T-helper 2 cell treated with Interferon-gamma antibody and Interleukin-4, amounts not matched to agents 100 ng/mL and 5 ng/mL, for 36 hours (primary cell): ENCODE measurements around the gene SLC4A7. TPM values are rescaled to one million over a fixed set of nuclear protein-coding genes. Genes with fewer than 3 reads are reported as not detected.
"Not testable (repeated sequence)": the region's sequence is repeated elsewhere in the genome, so short reads cannot be mapped to it uniquely, and the experiment has no call there.

ENCODE experiments used
- intact Hi-C: fragments of 100-400 bp; cut with micrococcal nuclease; formaldehyde crosslinking; loops from one replicate; pipeline ENCODE4 v1.15.1; 2023
- total RNA-seq: library from RNA; stranded (reverse); gene quantifications from 2 replicates; pipeline ENCODE4 v1.2.3, GENCODE V29; 2022

The SLC4A7 gene
- total RNA-seq, 1 donor from 2014 or later, result 57.3 TPM

DNA sequence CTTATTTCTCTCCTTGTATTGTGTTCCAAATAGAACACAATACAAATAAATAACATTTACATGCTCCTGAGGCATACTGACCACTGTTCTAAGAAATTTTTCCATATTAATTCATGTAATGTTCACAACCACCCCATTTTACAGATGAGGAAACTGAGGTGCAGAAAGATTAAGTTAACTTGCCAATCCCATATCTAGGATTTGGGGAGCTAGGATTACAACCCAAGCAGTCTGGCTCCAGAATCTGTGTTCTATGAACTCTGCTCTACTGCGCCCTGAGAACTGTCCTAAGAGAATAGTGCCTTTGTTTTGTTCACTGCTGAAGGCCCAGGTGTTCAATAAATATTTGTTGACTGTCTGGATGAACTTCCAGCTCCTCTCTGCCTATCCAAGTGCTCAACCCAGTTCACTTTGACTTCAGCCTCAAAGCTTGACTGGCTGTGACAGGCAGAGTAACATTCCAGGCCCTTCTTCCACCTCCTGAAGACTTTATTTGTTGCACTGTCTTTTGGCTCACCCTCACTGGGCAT is 118.1 kb downstream of the SLC4A7 start:
- intact Hi-C loops, result no loop called here

DNA sequence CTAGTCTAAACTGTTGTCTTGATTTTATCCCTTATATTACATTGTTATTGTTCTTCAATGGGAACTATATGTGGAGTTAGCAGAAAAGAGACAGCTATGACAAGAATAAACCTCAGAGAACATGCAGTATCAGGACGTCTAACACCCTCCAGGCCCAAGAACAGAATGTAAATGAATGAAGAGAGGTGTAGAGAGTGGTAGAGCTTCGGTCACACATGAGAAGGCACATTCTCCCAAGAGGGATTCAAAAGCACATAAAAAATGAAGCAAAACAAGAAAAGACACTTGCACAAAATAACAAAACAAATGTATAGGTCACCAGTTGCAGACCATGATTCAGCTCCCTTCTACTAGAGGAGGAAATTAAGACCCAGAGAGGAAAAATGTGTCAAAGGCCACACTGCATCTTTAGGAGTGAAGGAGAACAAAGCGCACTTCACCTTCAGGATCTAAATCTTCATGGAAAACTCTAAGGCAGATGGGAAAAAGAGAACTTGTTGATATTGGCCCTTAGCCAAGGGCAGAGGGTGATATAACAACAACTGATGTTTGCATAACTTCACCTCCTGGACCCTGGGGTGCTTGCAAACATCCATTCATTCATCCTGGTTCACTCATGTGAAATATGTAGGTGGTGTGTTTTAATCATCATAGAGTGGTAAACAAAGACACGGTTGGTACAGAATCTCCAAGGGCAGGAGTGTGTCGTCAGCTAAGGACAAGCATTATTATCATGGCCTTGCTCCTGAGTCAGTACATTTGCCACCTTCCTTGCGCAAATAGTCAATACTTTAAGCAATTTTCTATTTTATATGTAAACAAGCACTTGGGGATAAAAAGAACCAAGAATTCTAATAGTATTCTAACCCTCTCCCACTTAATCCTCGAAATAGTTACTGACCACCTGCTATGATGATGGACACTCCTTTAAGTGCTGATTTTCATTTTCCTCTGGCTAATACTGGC is 123.8 kb downstream of the SLC4A7 start:
- intact Hi-C loops, result no loop called here

DNA sequence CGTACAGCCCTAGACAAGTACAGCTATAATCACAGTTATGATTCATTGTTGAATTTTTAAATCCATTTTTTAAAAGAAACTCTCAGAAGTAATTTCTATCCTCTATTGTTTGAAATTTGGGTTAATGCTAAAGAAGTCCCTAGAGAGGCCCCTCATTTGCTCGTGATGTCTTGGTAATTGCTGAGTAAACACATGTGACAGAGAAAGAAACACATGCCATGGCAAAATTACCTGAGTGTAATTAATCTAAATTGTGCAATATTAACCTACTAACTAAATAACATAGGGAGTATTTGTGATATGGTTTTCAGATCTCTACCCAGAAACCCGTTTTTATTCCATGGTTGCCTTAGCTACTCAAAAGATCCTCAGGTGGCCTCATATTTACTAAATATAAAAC is 125.8 kb downstream of the SLC4A7 start:
- intact Hi-C loops, result loop anchor here (2.0 to 5.0 kb wide), 4 partner anchors 46 to 970 kb away; partner anchors contain the start of gene SLC4A7

DNA sequence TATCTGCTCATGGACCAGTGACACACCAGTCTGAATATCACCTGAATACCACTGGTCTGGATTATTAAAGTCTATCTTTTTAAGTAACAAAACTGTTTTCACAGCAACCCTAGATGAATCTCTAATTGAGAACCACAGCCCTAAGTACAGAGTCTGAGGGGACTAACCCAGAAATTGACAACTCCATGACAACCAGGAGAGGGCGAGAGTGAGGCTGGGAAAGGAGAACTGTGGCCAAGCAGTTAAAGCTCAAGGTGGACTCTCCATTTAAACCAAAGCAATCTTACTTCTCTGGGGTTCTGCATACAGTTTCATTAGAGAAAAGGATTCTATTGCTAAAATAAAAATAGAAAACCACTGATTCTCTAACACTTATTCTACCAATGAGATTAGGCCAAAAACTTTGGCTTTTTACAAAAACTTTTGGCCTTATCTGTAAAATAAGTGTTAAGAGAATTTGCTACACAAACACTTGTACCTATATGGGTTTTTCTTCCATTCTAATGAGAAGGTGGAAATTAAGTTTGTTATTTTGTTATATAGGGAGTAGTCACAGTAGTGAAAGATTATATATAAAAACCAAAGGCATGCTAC is 126.4 kb downstream of the SLC4A7 start:
- intact Hi-C loops, result loop anchor here (1.0 to 5.0 kb wide), 7 partner anchors 12 to 971 kb away; partner anchors contain the start of genes NEK10 and SLC4A7

DNA sequence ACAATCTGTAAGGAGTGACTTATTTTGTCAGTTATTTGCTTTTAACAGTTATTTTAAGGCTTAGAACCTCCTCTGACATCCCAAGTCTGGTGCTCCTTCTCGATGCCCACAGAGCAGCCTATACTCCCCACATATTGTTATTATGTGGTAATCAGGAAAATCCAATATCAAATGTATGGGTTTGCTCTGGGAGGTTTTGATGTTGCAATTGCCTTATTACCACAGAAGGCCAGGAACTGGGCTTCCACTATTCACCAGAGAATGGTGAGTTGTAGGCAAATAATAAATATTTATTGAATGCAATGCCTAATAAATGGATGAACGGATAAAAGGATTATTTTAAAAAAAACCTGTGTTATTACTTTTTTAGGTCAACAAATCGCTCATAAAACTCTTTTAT is 127.2 kb downstream of the SLC4A7 start:
- intact Hi-C loops, result loop anchor here (1.0 to 5.0 kb wide), 5 partner anchors 12 to 324 kb away; partner anchors contain the start of gene NEK10

DNA sequence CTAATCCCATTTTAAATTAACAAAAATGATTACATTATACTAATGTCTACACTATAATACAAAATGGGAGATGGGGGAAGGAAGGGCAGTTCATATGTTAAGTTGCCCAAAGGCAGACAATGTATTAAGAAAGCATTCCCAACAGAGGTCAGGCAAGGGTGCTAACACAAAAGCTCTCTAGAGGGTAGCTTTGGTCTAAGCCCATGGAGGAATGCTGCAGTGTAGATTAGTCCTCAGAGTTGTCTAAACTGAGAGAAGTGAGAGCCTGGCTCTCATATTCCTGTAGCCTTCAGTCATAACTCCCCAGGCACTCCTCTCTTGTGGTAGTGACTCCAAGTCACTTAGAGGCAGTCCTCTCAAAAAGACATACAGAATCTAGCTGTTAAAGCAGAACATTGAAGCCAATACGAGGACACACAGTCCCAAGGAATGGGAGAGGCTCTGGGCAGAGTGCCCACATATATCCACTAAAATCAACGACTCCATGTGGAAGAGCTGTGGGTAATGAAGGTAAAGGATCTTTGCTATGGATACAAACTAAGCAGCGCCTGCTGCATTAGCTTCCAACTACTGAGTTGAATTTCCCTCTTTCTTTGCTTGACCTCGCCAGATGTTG is 129.5 kb downstream of the SLC4A7 start:
- intact Hi-C loops, result loop anchor here (5.0 kb wide), 2 partner anchors 42 to 278 kb away; no protein-coding TSS in a partner anchor

DNA sequence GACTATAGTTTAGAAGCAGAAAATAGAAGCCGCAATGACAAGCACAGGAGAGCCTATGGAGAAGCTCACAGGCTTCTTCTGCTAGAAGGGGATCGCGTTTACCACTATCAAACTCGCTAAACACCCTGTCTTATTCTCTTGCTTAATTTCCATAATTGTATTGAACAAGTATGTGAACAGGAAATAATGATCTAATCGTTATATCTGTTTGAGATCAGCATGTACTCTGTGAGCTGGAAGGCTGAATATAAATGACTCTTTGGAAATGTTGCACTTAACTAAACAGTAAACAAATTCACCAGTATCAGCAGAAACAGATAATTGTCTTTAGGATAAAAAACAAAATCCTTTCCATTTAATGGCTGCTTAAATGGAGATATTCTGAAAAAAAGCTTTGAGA is 130.0 kb downstream of the SLC4A7 start:
- intact Hi-C loops, result no loop called here

DNA sequence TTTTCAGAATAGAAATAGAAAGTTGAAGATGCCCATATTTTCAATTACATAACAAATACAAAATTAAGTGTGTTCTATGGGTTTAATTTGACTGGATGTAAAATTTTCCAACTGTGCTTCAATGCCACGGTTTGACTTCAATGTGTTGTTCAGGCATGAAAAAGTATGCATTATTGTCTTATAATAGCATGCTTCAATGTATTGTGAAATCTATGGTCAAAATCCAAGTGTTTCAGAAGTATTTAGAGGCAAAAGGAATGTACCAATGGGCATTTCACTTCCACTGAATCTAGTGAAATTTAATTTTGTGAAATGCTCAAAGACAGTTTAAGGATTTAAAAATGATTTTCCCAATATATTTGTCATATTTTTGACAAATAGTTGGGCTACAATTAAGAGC is 131.0 kb downstream of the SLC4A7 start:
- intact Hi-C loops, result no loop called here

DNA sequence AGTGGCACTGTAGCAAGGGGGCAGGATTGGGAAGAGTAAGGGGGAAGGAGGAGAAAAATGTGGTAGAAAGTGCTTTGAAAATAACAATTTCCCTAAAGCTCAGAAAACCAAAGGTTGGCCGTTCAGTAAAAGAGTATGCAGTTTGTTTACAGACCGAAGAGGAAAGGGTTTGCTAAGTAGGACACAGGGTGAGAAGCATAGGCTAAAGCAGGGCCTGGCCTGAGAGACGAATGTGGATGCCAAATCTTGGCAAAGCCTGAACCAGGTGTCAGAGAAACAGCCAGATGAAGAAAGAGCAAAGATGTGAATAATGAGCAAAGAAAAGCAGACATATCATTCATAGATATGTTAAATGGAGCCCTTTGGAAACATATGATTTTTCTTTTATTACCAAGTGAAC is 132.1 kb downstream of the SLC4A7 start:
- intact Hi-C loops, result no loop called here

DNA sequence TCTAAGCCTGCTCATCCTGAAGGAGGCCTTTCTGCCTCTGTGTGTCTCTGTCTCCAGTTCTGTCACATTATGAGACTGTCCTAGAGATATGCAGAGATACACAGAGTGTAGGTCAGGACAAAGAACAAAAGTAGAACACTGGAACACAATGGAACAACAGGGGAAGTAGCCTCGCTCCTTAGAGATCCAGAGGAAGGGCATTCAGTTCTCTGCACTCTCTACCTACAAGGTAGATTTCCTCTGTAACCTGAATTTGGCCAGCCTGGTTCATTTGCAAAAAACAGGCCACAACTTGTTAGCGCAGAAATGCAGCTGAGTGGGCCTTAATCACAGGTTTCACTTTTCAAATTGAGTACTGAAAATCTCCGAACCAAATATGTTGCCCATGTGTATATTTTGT is 134.4 kb downstream of the SLC4A7 start:
- intact Hi-C loops, result no loop called here

DNA sequence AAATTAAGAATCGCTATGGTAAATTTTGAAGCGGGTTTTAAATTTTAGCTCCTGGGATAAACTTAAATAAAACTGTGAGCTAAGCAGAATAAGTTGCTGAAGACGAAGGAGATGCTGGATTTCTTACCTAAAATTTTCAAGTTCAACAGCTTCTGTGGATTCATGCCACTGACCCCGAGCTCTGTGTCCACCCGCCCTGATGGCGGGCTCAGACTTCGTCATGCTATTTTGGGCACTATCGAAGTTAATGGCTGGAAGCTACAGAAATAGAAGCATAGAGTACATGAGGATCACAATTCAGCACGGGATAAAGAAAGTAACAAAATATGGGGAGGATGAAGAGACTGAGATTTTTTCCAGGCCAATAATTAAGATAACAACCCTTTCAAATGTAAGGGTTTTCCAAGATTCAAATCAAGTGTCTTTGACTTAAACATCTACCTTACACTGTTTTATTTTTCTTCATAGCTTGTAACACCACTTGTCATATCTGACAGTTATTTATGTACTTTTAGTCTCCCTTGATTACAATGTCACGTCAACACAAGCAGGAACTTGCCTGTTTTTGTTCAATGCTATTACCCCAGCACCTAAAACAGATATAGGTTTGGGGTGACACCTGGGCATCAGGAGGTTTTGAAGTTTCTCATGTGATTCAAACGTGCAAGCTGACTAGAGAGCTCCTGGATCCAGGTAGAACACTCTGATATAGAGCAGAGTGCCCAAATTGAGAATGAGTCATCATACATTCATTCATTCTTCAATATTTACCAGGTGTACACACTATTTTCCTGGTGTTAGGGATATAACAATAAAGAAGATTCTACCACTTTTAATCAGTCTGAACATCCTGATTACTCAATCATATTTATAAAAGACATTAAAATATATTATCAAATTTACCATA is 138.0 kb downstream of the SLC4A7 start:
- intact Hi-C loops, result no loop called here

DNA sequence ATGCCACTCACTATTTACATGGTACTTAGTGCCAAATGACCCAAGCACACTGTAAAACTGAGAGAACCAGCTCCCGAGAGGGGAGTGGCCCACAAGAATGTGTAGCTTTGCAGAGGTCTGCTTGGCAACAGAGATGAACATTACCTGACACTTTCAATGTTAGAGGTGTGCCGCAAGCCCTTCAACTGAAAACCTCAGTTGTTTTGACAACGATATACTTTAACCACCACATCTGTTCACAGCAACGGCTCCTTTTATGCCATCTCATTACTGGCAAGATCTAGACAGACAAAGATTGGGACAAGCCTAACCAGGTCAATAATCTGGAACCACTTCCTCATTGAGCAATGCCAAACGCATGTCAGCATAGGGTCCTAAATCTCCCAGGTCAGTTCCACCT is 138.7 kb downstream of the SLC4A7 start:
- intact Hi-C loops, result no loop called here

DNA sequence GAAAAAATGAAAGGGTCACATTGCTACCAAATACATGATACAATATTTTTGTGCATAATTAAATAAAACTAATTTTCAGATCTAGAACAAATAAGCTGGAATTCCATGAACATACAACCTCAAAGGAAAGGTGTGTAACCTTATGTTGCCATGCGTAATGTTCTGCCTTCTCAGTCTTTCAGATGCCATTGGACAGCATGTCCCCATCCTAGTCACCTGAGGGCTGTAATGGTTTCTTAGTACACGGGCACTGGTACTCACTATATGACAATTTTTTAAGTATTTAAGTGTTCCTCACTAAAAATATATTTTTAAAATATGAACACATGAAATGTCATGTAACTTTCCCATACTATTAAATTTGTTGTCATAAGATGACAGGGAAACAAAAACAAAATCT is 139.1 kb downstream of the SLC4A7 start:
- intact Hi-C loops, result no loop called here

DNA sequence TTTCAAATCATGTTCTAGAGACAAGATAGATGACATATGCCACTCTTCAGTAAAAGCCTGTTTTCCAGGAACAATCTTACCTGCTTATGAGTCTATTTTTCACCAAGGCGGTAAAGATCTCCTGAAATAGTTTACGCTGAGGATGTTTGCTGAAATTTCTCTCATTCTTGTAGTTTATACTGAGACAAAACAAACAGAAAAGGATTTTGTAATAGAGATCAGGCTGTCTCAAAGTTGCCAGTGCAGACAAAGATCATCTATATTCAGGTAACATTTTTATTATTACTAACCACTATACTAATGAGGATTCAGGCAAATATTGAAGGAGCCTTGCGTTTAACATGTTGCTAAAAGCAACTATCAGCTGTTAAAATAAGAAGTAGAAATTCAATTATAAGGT is 140.0 kb downstream of the SLC4A7 start:
- intact Hi-C loops, result no loop called here

DNA sequence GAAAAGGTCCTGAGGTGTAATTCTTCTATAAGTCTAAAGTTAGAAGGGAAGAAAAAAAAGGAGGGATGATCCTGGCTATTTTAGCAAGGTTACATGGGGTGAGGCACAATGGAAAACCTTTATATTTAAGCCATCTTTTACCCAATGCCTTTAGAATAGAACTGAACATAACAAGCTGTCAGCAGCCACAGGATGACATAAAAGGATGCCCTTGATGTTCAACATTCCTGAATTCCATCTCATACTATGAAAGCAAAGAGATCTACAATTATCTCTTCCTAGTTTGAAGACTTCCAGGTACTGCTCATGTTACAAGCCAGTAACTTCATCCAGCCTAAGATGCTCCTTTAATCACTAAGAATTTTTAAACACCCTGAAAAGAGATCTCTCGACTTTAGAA is 141.9 kb downstream of the SLC4A7 start:
- intact Hi-C loops, result no loop called here

DNA sequence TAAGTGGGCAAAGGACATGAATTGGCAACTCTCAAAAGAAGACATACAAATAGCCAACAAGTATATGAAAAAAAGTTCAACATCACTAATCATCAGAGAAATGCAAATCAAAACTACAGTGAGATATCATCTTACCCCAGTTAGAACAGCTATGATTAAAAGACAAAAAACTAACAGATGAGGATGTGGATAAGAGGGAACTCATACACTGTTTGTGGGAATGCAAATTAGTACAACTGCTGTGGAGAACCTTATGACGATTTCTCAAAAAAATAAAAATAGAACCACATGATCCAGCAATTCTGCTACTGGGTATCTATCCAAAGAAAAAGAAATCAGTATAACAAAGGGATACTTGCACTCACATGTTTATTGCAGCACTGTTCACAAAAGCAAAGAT is 143.7 kb downstream of the SLC4A7 start:
- intact Hi-C loops, result no loop called here

DNA sequence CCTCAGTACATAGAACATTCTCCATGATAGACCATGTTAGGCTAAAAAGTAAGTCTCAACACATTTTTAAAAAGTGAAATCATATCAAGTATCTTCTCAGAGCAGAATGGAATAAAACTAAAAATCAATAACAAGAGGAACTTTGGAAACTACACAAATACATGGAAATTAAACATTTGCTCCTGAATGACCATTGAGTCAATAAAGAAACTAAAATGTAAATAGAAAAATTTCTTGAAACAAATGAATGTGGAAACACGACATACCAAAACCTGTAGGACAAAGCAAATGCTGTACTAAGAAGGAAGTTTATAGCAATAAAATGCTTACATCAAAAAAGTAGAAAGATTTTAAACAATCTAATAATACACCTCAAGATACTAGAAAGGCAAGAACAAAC is 148.6 kb downstream of the SLC4A7 start:
- intact Hi-C loops, result no loop called here

DNA sequence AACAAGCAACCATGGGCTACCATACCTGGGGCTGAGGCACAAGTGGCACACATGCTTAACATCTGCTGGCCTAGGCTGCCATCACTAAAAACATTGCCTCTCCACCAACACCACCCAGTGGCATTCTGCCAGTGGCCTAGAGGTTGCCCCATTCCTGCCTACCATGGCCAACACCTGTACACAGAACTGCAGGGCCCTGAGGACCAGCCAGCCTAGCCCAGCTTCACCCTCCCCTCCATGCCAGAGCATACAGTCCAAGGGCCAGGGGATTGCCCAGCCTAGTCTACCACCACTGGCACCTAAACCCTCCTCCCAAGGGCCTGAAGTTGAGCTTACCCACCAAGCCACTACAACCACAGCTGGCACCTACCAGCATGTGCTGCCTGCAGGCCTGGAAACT is 150.3 kb downstream of the SLC4A7 start:
- intact Hi-C loops, result no loop called here

DNA sequence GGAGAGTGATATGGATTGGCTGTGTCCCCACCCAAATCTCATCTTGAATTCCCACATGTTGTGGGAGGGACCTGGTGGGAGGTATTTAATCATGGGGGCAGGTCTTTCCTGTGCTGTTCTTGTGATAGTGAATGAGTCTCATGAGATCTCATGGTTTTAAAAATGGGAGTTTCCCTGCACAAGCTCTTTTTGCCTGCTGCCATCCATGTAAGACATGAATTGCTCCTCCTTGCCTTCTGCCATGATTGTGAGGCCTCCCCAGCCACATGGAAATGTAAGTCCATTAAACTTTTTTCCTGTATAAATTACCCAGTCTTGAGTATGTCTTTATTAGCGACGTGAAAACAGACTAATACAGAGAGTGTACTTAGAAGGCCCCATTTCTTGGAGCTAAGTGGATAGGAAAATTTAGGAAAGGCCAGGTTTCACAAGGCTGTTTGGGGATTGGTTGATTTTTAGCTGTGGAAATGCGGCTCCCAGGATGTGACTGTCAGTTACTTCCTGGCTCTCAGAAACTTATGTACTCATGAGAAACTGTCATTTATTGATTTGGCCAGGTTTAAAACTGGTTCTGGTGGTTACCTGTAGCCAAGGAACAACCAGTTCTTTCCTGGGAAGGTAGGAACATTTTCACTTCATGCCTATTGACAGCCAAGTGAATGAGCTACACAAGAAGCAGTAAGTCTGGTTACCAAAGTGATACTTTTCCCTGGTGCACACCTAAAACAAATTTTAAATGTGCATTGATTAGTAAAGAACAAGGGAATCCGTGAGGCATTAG is 155.0 kb downstream of the SLC4A7 start:
- intact Hi-C loops, result not testable (repeated sequence)
